ENCODE measurements around the gene PLG.
"Not testable (repeated sequence)": the region's sequence is repeated elsewhere in the genome, so short reads cannot be mapped to it uniquely, and the experiment has no call there.

PLG gene

GRCh38 chr6:160701918-160702680, at the start of gene PLG:
PLG (plus strand) TSS chr6:160702244; CDS start chr6:160702305, 61 bp downstream.
- DNase-seq, result not testable (repeated sequence)

- DNase-seq, result no peak
These were observed 42.5 kb upstream of the PLG start for GRCh38 chr6:160659562-160659961.

GRCh38 chr6:160661216-160661615, 40.8 kb upstream of the PLG start:
- DNase-seq, result no peak

GRCh38 chr6:160662429-160662828, 39.6 kb upstream of the PLG start:
- no peak for DNase-seq

GRCh38 chr6:160662842-160663241, 39.2 kb upstream of the PLG start:
- DNase-seq, result no peak

- not testable (repeated sequence) for DNase-seq
These were observed 37.8 kb upstream of the PLG start, which contains the start of gene LPA for GRCh38 chr6:160664198-160664597. LPA (minus strand) TSS chr6:160664275; CDS start chr6:160664214, 61 bp downstream.

- no peak for DNase-seq
These were observed 34.2 kb upstream of the PLG start for GRCh38 chr6:160667639-160668481.

- no peak for DNase-seq
These were observed 33.5 kb upstream of the PLG start for GRCh38 chr6:160668589-160668988.

- not testable (repeated sequence) for DNase-seq
These were observed 25.6 kb upstream of the PLG start for GRCh38 chr6:160676418-160676817.

- no peak for DNase-seq
These were observed 23.8 kb upstream of the PLG start for GRCh38 chr6:160678230-160678629.

- DNase-seq, result no peak
These were observed 23.2 kb upstream of the PLG start for GRCh38 chr6:160678744-160679401.

GRCh38 chr6:160679402-160679769, 22.7 kb upstream of the PLG start:
- DNase-seq, result no peak

GRCh38 chr6:160685101-160685761, 16.8 kb upstream of the PLG start:
- not testable (repeated sequence) for DNase-seq

- DNase-seq, result no peak
These were observed 16.1 kb upstream of the PLG start for GRCh38 chr6:160685762-160686450.

- DNase-seq, result no peak
These were observed 11.6 kb upstream of the PLG start for GRCh38 chr6:160690458-160690857.

GRCh38 chr6:160691617-160692016, 10.4 kb upstream of the PLG start:
- no peak for DNase-seq

- DNase-seq, result no peak
These were observed 9.6 kb upstream of the PLG start for GRCh38 chr6:160692369-160692959.

GRCh38 chr6:160695025-160695424, 7.0 kb upstream of the PLG start:
- DNase-seq, result not testable (repeated sequence)

GRCh38 chr6:160695622-160696021, 6.4 kb upstream of the PLG start:
- not testable (repeated sequence) for DNase-seq

- not testable (repeated sequence) for DNase-seq
These were observed 5.2 kb upstream of the PLG start for GRCh38 chr6:160696884-160697283.

- DNase-seq, result no peak
These were observed 4.2 kb upstream of the PLG start for GRCh38 chr6:160697826-160698225.

GRCh38 chr6:160704688-160705087, 2.6 kb downstream of the PLG start:
- not testable (repeated sequence) for DNase-seq

Measured in NCI-H2171 (cell line).